Vagina (tissue), 2 donors: ENCODE results near the gene STAT4.

Experiments used
- CTCF ChIP-seq, 3 experiments: fragments of 450-650 bp in 2 of 3; fragments of 200-600 bp in 1 of 3; sonication (generic) in 1 of 3; IDR thresholded peaks; one replicate each; pipeline ENCODE4 v1.5.1; 2017 to 2019; ENCODE audit warnings: antibody characterized with exemption in 3 of 3, mild to moderate bottlenecking in 2 of 3, moderate library complexity in 2 of 3
- POLR2A ChIP-seq, 2 donors: fragments of 450-650 bp; IDR thresholded peaks; one replicate each; pipeline ENCODE4 v1.6.1; 2017; ENCODE audit warnings: antibody characterized with exemption in 2 of 2, mild to moderate bottlenecking in 2 of 2, moderate library complexity in 2 of 2
- POLR2AphosphoS5 ChIP-seq, 2 donors: sonication (generic); formaldehyde crosslinking; IDR thresholded peaks; one replicate each; pipeline ENCODE4 v1.9.0; 2017; ENCODE audit warnings: antibody characterized with exemption in 2 of 2, mild to moderate bottlenecking in 2 of 2, low read depth in 1 of 2; ENCODE audit not compliant: insufficient read depth in 1 of 2

- TF ChIP-seq CTCF (IDR thresholded peaks at IDR 0.05) (no peak), POLR2AphosphoS5 (IDR thresholded peaks at IDR 0.05; ENCODE audit: insufficient read depth in 1 of 2, low read depth in 1 of 2) (no peak), POLR2A (IDR thresholded peaks at IDR 0.05) (no peak)
Measured at GRCh38 chr2:191012845-191013681, 137.7 kb downstream of the STAT4 start.
